Calu3 (cell line): ENCODE measurements around the gene EGF. TPM values are rescaled to one million over a fixed set of nuclear protein-coding genes. Genes with fewer than 3 reads are reported as not detected.

Experiments used
- Bru-seq: library from RNA; stranded (reverse); fragments of 400-500 nt; gene quantifications from one replicate; lab custom pipeline; 2021; lab: Mats Ljungman, UMichigan
- BruChase-seq, 2 experiments: library from RNA; stranded (reverse); fragments of 400-500 nt; gene quantifications; one replicate each; lab custom pipeline; 2021; lab: Mats Ljungman, UMichigan
- BruUV-seq: library from RNA; stranded (reverse); fragments of 400-500 nt; replicated peaks from 2 replicates; lab custom pipeline; 2021; lab: Mats Ljungman, UMichigan
- CTCF ChIA-PET: fragments of 300-600 bp; sonication (Branson Sonifier 250); formaldehyde crosslinking; loops from one replicate; lab custom pipeline; 2022; ENCODE audit warnings: antibody characterized with exemption; lab: Charles Lee
- DNase-seq: peaks from one replicate; pipeline ENCODE4 v3.0.0; 2022
- H3K27ac Mint-ChIP-seq: one replicate; pipeline ENCODE4 v1.8.0; 2022; ENCODE audit warnings: mixed read lengths; ENCODE audit not compliant: unreplicated experiment
- H3K27me3 Mint-ChIP-seq: one replicate; pipeline ENCODE4 v1.8.0; 2022; ENCODE audit warnings: mixed read lengths; ENCODE audit not compliant: unreplicated experiment
- H3K36me3 Mint-ChIP-seq: one replicate; pipeline ENCODE4 v1.8.0; 2022; ENCODE audit warnings: mild to moderate bottlenecking, moderate library complexity, mixed read lengths; ENCODE audit not compliant: insufficient read depth, unreplicated experiment
- H3K4me1 Mint-ChIP-seq: one replicate; pipeline ENCODE4 v1.8.0; 2022; ENCODE audit warnings: mild to moderate bottlenecking, low read depth, mixed read lengths; ENCODE audit not compliant: unreplicated experiment
- H3K4me3 Mint-ChIP-seq: one replicate; pipeline ENCODE4 v1.8.0; 2022; ENCODE audit warnings: mild to moderate bottlenecking, low read depth, moderate library complexity, mixed read lengths; ENCODE audit not compliant: unreplicated experiment
- H3K9me3 Mint-ChIP-seq: one replicate; pipeline ENCODE4 v1.8.0; 2022; ENCODE audit warnings: low read depth, mixed read lengths; ENCODE audit not compliant: unreplicated experiment
- CTCF ChIP-seq: fragments of 200-600 bp; IDR thresholded peaks from one replicate; pipeline ENCODE4 v1.8.0; 2022; ENCODE audit warnings: antibody characterized with exemption; ENCODE audit not compliant: unreplicated experiment
- intact Hi-C: fragments of 100-400 bp; cut with micrococcal nuclease; formaldehyde crosslinking; loops from one replicate; pipeline ENCODE4 v1.10.0; 2022; ENCODE audit not compliant: unreplicated experiment
- long read RNA-seq: library from polyadenylated mRNA; stranded (forward); transcript quantifications from one replicate; pipeline ENCODE4 v2.0.0, GENCODE V29; 2022
- total RNA-seq: library from RNA; stranded (reverse); gene quantifications from 2 replicates; pipeline ENCODE4 v1.2.3, GENCODE V29; 2022

EGF gene
- total RNA-seq, result 1.4 and 1.6 TPM in 2 replicates
- Bru-seq, nascent RNA, result percentile 26 among the genes with signal in this experiment
- percentile 17 among the genes with signal in this experiment for BruChase-seq, experiment 1, labeled RNA remaining after a 6-hour chase
- BruChase-seq, experiment 2, labeled RNA remaining after a 2-hour chase, result percentile 20 among the genes with signal in this experiment
- long read RNA-seq, result 0 reads

GRCh38 chr4:109912706-109913595 is at the start of gene EGF:
Gene EGF, plus strand, starts transcription at chr4:109912883. Its CDS starts 453 bp downstream, at chr4:109913336.
- no peak for TF ChIP-seq CTCF
- Mint-ChIP-seq H3K27ac (no peak within 1 kb of the TSS), H3K36me3 (no peaks in the 10 kb centered on the region), H3K9me3 (no peaks in the 10 kb centered on the region), H3K27me3 (no peaks in the 10 kb centered on the region), H3K4me1 (peaks cover 18% of the 10 kb centered on the region), H3K4me3 (no peak within 1 kb of the TSS)
- intact Hi-C loops, result no loop called here
- CTCF ChIA-PET, result no interaction called here
- BruUV-seq, result no TSS peak
- DNase-seq, result no peak

- TF ChIP-seq CTCF, result no peak
- Mint-ChIP-seq H3K36me3 (no peaks in the 10 kb centered on the region), H3K27me3 (no peaks in the 10 kb centered on the region)
Measured at GRCh38 chr4:109864134-109864533, 48.5 kb upstream of the EGF start.

GRCh38 chr4:109870061-109870460 is 42.6 kb upstream of the EGF start:
- Mint-ChIP-seq H3K9me3 (no peaks in the 10 kb centered on the region), H3K36me3 (no peaks in the 10 kb centered on the region), H3K27ac (no peak overlapping the region), H3K4me1 (no peaks in the 10 kb centered on the region), H3K4me3 (no peak overlapping the region), H3K27me3 (no peaks in the 10 kb centered on the region)
- intact Hi-C loops, result no loop called here
- BruUV-seq, result no TSS peak
- TF ChIP-seq CTCF, result no peak
- CTCF ChIA-PET, result no interaction called here
- DNase-seq, result no peak

More at GRCh38 chr4:109864134-109864533, 48.5 kb upstream of the EGF start:
- no TSS peak for BruUV-seq
- intact Hi-C loops, result no loop called here
- Mint-ChIP-seq H3K4me3 (no peak overlapping the region), H3K9me3 (no peaks in the 10 kb centered on the region), H3K4me1 (no peaks in the 10 kb centered on the region), H3K27ac (no peak overlapping the region)
- DNase-seq, result no peak
- CTCF ChIA-PET, result interaction anchor here (0.9 kb wide), 1 partner anchor 52 kb away, joined by 3 read pairs; no protein-coding TSS in a partner anchor

GRCh38 chr4:109872065-109872464 is 40.6 kb upstream of the EGF start:
- no peak for DNase-seq
- Mint-ChIP-seq H3K36me3 (no peaks in the 10 kb centered on the region), H3K4me1 (no peaks in the 10 kb centered on the region), H3K27ac (no peak overlapping the region), H3K9me3 (no peaks in the 10 kb centered on the region), H3K4me3 (no peak overlapping the region), H3K27me3 (no peaks in the 10 kb centered on the region)
- intact Hi-C loops, result no loop called here
- CTCF ChIA-PET, result no interaction called here
- no peak for TF ChIP-seq CTCF
- BruUV-seq, result no TSS peak
